ENCODE measurements around the gene ARRDC3.

GRCh38 chr5:91373600-91373999 is 9.5 kb downstream of the ARRDC3 start:
- TF ChIP-seq SIN3A (IDR thresholded peaks at IDR 0.05; ENCODE audit: borderline replicate concordance, insufficient read depth, low read length) (no peak), TAF1 (IDR thresholded peaks at IDR 0.05; ENCODE audit: borderline replicate concordance, insufficient read depth, low read length) (no peak), POLR2AphosphoS5 (IDR thresholded peaks at IDR 0.05; ENCODE audit: low read depth, low read length) (no peak), REST (IDR thresholded peaks at IDR 0.05; ENCODE audit: insufficient read depth in 1 of 2, low read depth in 2 of 2, low read length in 2 of 2) (no peak), FOXP2 (optimal IDR thresholded peaks at IDR 0.05; ENCODE audit: borderline replicate concordance, extremely low read depth, extremely low read length, insufficient read depth) (no peak)
